CD4-positive, alpha-beta T cell treated with Interleukin-17A for 4 hours (primary cell): Measurements from ENCODE around the gene XXYLT1.
"Not testable (repeated sequence)": the region's sequence is repeated elsewhere in the genome, so short reads cannot be mapped to it uniquely, and the experiment has no call there.

Experiments
- DNase-seq: peaks from one replicate; pipeline ENCODE4 v3.0.0-alpha.2; 2020; ENCODE audit warnings: mixed read lengths

Gene XXYLT1

GRCh38 chr3:195224980-195225580, 45.9 kb downstream of the XXYLT1 start:
- no peak for DNase-seq

GRCh38 chr3:195224156-195224979, 46.6 kb downstream of the XXYLT1 start:
- DNase-seq = no peak

DNA sequence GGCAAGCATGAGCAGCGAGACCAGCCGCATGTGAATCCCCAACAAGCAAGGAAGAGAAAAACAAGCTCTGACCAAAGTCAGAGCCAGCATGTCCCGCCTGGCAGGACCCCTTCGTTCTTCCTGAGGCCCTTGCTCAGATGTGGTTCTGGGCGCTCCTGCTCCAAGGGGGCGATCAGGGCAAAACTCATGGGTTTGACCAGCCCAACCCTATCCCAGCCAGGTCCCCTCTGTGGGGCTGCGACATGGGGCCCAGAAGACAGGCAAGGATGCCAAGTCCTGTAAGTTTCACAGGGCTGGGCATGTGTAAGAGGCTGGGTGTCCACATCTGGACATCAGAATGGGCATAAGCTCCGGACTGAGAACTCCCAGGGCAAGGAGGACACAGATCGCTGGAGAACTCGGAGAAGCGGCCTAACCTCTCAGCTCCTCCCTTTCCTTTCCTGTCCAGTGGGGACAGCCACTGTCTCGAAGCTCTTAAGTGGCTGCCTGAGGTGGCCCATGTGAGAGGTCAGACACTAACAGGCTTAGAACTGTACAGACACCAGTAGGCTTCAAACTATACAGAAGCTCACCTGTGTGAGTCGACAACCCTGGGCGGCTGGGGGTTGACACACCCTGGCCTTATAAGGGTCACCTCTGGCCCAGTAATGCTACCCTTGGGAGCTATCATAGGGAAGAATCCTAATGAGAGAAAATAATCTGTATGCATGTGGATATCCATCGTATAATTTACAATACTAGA, 48.9 kb downstream of the XXYLT1 start:
- no peak for DNase-seq

- no peak for DNase-seq
These were observed 49.7 kb downstream of the XXYLT1 start for GRCh38 chr3:195221015-195221853.

DNA sequence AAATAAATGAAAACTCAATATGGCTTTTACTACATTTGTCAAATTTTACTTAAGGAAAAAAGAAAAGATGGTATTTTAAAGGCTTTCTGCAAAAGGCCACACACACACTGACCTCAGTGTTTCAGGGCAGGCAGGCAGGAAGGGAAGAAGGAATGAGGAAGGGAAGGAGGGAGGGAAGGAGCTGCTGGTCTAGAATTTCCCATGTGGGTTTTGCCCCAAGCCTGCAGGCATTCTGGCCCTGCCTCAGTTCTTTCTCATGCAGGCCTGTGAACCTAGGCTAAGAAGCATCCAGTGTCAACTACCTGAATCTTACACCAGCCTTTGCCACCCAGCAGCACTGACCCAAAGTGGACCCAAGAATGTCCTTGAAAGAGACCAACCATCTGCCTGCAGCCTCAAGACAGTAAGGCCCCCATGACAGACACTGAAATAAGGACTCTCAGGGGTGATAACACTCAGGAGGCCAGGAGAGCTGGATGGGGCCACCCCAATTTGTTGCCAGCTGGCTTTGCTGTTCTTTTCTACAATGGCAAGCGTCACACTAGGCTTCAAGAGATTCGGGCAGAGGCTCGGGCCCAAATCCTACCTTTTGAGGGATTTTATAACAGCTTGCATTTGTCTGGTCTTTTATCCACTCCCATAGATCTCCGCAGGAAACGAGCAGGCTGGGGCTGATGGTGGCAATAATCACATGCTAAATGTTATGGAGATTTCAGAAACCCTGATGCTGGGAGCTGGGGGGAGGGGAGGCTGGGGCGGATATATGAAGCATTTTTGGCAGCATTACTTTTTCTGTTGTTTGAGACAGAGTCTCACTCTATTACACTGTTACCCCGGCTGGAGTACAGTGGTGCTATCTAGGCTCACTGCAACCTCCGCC, 51.4 kb downstream of the XXYLT1 start:
- no peak for DNase-seq

GRCh38 chr3:195218331-195218730, 52.6 kb downstream of the XXYLT1 start:
- not testable (repeated sequence) for DNase-seq

DNA sequence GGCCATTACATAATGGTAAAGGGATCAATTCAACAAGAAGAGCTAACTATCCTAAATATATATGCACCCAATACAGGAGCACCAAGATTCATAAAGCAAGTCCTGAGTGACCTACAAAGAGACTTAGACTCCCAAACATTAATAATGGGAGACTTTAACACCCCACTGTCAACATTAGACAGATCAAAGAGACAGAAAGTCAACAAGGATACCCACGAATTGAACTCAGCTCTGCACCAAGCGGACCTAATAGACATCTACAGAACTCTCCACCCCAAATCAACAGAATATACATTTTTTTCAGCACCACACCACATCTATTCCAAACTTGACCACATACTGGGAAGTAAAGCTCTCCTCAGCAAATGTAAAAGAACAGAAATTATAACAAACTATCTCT, 55.4 kb downstream of the XXYLT1 start:
- DNase-seq = not testable (repeated sequence)

DNA sequence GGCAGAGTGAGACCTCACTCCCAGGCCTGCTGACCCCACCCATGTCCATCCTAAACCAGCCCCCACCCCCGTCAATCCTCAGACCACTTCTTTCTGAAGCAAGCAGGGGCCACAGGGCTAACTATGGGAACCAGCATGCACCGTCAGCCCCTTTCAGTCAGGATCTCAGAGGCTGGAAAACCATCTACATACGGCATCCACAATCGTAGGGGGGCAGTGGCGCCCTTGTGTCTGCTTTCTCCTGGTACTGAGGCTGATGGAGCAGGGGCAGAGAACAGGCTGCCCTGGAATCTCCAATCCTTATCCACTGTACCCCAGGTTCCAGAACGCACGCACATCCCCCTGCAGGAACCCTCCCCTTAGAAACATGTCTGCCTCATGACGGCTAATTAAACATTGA, 56.6 kb downstream of the XXYLT1 start:
- no peak for DNase-seq

DNA sequence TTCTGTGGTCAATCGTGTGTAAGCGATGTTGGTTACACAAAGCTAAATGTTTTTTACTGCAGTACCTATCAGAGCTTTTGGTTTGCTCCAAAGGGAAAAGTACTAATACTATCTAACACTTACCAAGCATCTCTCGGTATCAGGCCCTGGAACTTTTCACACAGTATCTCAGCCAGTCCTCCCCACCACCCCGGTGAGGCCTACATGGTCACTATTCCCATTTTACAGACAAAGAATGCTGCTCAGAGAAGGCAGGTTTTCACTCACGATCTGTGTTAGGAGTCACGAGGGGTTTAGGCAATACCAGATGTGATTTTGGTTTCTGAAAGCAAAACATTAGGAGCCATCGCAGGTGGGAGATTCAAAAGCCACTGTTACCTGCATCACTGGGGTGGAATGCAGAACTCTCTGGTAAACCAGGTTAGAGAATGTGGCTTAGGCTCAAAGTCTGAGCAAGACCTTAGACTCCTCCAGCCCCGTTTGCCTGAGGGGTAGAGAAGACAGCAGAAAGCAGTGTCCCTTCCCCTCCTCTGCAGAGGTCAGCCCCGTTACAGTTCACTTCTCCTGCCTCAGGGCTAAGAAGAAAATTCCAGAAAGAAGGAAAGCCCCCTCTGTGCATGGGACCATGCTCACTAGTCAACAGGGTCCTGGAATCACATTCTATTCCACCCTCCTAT, 57.2 kb downstream of the XXYLT1 start:
- no peak for DNase-seq

DNA sequence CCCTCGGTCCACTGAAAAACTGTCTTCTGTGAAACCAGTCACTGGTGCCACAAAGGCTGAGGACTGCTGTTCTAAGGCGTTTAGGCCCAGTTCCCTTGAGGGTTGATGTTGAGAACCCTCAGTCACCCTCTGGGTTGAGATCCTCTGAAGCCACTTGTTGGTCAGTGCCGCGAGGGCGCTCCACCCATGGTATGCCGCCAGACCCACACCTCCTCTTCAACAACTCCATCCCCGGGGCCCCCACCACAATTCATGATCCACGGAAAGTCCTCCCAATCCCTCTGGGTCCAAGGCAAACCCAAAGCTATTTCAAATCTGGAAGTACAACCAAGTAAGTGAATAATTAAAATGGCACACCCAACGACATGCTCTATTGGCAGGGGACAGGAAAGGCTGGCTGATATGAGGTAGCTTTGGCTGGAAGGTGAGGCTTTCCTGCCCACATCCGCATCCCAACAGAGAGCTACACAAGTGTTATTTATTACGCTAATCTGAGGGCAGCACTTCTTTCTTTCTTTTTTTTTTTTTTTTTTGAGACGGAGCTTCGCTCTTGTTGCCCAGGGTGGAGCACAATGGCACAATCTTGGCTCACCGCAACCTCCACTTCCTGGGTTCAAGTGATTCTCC, 58.1 kb downstream of the XXYLT1 start:
- no peak for DNase-seq

DNA sequence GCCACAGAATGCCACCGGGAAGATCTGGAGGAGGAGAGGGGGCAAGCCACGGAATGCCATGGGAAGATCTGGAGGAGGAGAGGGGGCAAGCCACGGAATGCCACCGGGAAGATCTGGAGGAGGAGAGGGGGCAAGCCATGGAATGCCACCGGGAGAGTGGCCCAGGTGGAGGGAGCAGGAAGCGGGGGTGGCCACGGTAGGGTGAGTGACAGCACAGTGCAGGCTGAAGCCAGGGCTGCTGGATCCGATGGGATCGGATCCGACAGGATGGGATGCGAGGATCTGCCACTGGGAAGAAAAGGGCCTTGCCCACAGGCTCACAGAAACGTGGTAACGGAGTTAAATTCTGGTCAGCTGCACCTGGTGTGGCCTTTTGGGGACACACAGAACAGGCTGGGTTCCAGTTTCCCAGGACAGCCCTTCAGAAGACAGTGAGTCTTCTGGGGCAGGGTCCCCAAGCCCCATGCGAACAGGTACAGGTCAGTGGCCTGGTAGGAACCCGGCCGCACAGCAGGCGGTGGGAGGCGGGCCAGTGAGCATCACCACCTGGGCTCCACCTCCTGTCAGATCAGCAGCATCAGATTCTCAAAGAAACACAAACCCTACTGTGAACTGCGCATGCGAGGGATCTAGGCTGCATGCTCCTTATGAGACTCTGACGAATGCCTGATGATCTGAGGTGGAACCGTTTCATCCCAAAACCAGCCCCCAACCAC, 58.8 kb downstream of the XXYLT1 start:
- DNase-seq = no peak

DNA sequence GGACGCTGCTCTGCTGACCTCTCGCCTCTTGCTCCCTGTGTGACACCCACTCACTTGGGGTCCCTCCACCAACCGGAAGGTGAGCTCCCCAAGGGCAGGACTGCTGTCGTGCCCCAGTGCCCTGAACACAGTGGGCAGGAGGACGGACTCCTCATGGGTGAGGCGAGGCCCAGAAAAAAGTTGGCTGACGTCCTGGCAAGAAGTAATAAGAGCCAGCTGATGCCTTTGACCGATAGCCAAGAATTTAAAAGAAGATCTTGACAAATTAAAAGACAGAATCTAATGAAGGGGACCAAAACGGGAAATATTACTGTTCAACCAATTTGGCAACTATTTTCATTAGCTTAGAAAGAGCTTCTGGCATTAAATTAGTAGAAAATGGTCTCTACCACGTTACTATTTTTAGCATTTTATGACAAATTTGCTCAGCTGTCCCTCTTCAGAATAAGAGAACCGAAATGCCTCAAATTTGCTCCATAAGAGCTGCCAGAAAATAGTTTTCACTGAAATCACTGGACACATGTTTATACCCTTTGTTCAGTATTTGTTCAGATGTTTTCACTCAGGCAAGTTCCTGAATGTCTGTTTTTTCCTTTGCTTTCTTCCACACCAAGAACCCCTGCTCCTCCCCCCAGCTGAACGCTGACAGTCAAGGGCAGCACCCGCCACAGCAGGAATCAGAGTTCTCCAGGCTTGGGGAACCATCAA, 60.5 kb downstream of the XXYLT1 start:
- no peak for DNase-seq

- no peak for DNase-seq
These were observed 61.1 kb downstream of the XXYLT1 start for GRCh38 chr3:195209847-195210265.

GRCh38 chr3:195209083-195209846, 61.7 kb downstream of the XXYLT1 start:
- DNase-seq = no peak

DNA sequence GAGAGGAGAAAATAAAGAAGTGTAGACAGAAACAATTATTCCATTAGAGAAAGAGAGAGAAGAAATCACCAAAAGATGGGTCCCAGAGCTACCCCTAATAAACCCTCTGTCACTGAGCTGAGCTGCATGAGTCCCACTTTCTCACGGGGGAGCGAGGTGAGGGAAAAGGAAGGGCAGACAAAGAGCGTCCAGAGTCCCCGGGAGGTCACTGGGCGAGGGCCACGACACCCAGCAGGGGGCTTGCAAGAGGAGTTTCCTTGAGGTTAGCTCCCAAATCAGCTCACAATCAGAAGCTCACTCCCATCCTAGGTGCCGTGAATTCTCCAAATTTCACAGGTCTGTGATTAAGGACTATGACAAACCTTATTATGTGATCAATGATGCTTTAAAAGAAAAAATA, 62.3 kb downstream of the XXYLT1 start:
- DNase-seq = no peak

- no peak for DNase-seq
These were observed 62.8 kb downstream of the XXYLT1 start for GRCh38 chr3:195208183-195208582.

- no peak for DNase-seq
These were observed 63.2 kb downstream of the XXYLT1 start for GRCh38 chr3:195207731-195208130.

DNA sequence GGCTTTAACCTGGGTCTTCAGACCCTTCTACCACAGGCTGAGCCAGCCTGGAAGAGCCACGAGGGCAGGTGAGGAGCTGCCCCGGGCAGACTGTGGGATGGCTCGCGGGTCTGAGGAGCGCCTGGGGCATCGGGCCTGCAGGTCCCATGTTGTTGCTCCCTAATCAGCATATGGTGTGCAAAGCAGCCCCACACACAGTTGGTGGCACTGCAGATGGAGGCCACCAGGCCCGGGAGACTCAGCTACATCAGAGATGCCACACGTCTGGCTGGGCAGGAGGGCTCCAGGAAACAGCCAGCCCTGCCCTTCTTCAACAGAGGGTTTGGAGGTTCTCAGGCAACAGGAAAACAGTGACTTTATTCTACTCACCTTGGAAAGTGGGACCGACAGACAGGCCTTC, 63.9 kb downstream of the XXYLT1 start:
- DNase-seq = no peak
